ENCODE results near the gene TADA2B. TPM values are rescaled to one million over a fixed set of nuclear protein-coding genes. Genes with fewer than 3 reads are reported as not detected.

Gene TADA2B
- total RNA-seq, 1 experiment from 2014 or later, result 14.3 TPM

DNA sequence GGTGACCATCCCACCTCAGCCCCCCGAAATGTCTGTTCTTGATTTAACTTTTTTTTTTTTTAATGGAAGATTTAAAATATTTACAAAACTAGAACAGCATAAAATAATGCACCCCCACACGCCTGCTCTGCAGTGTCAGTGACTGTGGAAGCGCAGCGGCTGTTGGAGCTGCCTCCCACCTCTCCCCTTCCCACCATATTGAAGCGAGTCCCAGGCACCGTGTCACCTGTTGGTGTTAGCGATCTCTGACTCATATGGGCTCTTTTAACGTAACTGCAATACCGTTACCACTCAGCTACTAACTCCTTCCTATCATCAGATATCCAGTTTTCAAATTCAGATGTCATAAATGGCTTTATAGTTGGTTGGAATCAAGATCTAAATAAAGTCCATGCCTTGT, 17.1 kb upstream of the TADA2B start:
- H3K9me3 Mint-ChIP-seq, result no peaks in the 10 kb centered on the region
- ChIA-PET CTCF (no interaction called here), POLR2A (no interaction called here)
- TF ChIP-seq, protein P1, sequence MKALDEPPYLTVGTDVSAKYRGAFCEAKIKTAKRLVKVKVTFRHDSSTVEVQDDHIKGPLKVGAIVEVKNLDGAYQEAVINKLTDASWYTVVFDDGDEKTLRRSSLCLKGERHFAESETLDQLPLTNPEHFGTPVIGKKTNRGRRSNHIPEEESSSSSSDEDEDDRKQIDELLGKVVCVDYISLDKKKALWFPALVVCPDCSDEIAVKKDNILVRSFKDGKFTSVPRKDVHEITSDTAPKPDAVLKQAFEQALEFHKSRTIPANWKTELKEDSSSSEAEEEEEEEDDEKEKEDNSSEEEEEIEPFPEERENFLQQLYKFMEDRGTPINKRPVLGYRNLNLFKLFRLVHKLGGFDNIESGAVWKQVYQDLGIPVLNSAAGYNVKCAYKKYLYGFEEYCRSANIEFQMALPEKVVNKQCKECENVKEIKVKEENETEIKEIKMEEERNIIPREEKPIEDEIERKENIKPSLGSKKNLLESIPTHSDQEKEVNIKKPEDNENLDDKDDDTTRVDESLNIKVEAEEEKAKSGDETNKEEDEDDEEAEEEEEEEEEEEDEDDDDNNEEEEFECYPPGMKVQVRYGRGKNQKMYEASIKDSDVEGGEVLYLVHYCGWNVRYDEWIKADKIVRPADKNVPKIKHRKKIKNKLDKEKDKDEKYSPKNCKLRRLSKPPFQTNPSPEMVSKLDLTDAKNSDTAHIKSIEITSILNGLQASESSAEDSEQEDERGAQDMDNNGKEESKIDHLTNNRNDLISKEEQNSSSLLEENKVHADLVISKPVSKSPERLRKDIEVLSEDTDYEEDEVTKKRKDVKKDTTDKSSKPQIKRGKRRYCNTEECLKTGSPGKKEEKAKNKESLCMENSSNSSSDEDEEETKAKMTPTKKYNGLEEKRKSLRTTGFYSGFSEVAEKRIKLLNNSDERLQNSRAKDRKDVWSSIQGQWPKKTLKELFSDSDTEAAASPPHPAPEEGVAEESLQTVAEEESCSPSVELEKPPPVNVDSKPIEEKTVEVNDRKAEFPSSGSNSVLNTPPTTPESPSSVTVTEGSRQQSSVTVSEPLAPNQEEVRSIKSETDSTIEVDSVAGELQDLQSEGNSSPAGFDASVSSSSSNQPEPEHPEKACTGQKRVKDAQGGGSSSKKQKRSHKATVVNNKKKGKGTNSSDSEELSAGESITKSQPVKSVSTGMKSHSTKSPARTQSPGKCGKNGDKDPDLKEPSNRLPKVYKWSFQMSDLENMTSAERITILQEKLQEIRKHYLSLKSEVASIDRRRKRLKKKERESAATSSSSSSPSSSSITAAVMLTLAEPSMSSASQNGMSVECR (CRISPR knock-in tag; IDR thresholded peaks at IDR 0.05; ENCODE audit: borderline replicate concordance), result no peak
- TF ChIP-seq ZNF671 (CRISPR knock-in tag; IDR thresholded peaks at IDR 0.05) (no peak), ATF1 (CRISPR knock-in tag; IDR thresholded peaks at IDR 0.05) (no peak), IRF2 (CRISPR knock-in tag; IDR thresholded peaks at IDR 0.05; ENCODE audit: borderline replicate concordance, low read depth) (no peak), ZNF232 (CRISPR knock-in tag; IDR thresholded peaks at IDR 0.05) (no peak), GRHL2 (CRISPR knock-in tag; IDR thresholded peaks at IDR 0.05; ENCODE audit: insufficient replicate concordance, severe bottlenecking) (no peak), EMX1 (CRISPR knock-in tag; IDR thresholded peaks at IDR 0.05) (no peak), GTF2I (CRISPR knock-in tag; conservative IDR thresholded peaks at IDR 0.05) (no peak), NR3C1 (CRISPR knock-in tag; conservative IDR thresholded peaks at IDR 0.05; ENCODE audit: low read depth) (no peak)
- TF ChIP-seq, protein P2, sequence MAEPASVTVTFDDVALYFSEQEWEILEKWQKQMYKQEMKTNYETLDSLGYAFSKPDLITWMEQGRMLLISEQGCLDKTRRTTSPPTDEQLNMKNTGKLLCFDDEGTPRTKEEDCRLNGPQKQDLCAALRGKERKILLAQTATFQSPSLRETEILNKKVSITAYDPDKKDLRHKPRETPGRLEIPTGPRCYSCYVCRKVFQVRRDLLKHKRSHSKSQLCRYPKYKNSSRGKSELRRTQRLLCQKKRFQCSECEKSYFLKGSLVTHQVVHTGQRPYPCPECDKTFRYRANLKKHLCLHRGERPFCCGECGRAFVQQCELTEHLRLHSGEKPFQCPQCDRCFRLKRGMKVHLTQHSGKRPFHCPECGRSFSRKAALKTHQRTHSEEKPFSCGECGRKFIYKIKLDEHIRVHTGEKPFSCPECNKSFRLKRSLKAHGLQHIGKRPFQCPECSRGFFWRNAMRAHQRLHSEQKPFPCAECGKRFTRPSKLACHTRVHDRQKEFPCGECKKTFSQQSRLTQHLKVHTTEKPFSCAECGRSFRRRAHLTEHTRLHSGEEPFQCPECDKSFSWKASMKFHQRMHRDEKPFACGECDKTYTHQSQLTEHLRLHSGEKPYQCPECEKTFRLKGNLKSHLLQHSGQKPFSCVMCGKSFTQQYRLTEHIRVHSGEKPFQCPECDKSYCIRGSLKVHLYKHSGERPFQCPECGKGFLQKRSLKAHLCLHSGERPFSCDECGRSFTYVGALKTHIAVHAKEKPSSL (CRISPR knock-in tag; conservative IDR thresholded peaks at IDR 0.05), result no peak
- TF ChIP-seq, protein P3, sequence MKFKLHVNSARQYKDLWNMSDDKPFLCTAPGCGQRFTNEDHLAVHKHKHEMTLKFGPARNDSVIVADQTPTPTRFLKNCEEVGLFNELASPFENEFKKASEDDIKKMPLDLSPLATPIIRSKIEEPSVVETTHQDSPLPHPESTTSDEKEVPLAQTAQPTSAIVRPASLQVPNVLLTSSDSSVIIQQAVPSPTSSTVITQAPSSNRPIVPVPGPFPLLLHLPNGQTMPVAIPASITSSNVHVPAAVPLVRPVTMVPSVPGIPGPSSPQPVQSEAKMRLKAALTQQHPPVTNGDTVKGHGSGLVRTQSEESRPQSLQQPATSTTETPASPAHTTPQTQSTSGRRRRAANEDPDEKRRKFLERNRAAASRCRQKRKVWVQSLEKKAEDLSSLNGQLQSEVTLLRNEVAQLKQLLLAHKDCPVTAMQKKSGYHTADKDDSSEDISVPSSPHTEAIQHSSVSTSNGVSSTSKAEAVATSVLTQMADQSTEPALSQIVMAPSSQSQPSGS (CRISPR knock-in tag; IDR thresholded peaks at IDR 0.05; ENCODE audit: borderline replicate concordance, low read depth), result no peak
- TF ChIP-seq, protein P4, sequence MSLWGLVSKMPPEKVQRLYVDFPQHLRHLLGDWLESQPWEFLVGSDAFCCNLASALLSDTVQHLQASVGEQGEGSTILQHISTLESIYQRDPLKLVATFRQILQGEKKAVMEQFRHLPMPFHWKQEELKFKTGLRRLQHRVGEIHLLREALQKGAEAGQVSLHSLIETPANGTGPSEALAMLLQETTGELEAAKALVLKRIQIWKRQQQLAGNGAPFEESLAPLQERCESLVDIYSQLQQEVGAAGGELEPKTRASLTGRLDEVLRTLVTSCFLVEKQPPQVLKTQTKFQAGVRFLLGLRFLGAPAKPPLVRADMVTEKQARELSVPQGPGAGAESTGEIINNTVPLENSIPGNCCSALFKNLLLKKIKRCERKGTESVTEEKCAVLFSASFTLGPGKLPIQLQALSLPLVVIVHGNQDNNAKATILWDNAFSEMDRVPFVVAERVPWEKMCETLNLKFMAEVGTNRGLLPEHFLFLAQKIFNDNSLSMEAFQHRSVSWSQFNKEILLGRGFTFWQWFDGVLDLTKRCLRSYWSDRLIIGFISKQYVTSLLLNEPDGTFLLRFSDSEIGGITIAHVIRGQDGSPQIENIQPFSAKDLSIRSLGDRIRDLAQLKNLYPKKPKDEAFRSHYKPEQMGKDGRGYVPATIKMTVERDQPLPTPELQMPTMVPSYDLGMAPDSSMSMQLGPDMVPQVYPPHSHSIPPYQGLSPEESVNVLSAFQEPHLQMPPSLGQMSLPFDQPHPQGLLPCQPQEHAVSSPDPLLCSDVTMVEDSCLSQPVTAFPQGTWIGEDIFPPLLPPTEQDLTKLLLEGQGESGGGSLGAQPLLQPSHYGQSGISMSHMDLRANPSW (CRISPR knock-in tag; conservative IDR thresholded peaks at IDR 0.05; ENCODE audit: low read depth), result no peak
- peaks cover 14% of the 10 kb centered on the region for H3K4me1 Mint-ChIP-seq
- no peak overlapping the region for H3K4me3 Mint-ChIP-seq
- H3K27ac Mint-ChIP-seq, result peak overlapping the region; percentile 72; the same call in 1 of the 2 replicates
- ATAC-seq, result no peak
- no peak for DNase-seq (ENCODE audit: low spot score)
- H3K36me3 Mint-ChIP-seq, result peaks cover 42% of the 10 kb centered on the region
- H3K27me3 Mint-ChIP-seq (ENCODE audit: low read depth), result no peaks in the 10 kb centered on the region

DNA sequence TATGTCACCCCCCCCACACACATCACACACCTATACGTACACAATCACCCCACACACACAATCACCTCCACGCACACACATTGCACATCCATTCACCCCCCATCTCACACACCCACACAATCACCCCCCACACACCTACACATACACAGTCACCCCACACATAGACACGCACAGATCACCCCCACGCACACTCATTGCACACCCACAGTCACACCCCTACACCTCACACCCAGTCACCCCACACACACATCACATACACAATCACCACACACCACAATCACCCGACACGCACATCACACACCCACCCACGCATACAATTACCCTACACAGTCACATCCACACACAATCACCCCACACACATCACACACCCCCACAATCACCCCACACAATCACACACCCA, 15.9 kb upstream of the TADA2B start:
- ChIA-PET CTCF (no interaction called here), POLR2A (no interaction called here)
- Mint-ChIP-seq H3K27ac (no peak overlapping the region), H3K36me3 (peaks cover 48% of the 10 kb centered on the region), H3K9me3 (no peaks in the 10 kb centered on the region), H3K4me1 (peaks cover 14% of the 10 kb centered on the region), H3K27me3 (ENCODE audit: low read depth) (no peaks in the 10 kb centered on the region), H3K4me3 (no peak overlapping the region)
- DNase-seq (ENCODE audit: low spot score) (no peak), ATAC-seq (no peak)
- TF ChIP-seq, protein P5, sequence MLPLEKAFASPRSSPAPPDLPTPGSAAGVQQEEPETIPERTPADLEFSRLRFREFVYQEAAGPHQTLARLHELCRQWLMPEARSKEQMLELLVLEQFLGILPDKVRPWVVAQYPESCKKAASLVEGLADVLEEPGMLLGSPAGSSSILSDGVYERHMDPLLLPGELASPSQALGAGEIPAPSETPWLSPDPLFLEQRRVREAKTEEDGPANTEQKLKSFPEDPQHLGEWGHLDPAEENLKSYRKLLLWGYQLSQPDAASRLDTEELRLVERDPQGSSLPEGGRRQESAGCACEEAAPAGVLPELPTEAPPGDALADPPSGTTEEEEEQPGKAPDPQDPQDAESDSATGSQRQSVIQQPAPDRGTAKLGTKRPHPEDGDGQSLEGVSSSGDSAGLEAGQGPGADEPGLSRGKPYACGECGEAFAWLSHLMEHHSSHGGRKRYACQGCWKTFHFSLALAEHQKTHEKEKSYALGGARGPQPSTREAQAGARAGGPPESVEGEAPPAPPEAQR (CRISPR knock-in tag; IDR thresholded peaks at IDR 0.05), result no peak
- TF ChIP-seq CBFB (CRISPR knock-in tag; IDR thresholded peaks at IDR 0.05; ENCODE audit: low read depth) (no peak), CREB1 (CRISPR knock-in tag; IDR thresholded peaks at IDR 0.05) (no peak), ZNF671 (CRISPR knock-in tag; IDR thresholded peaks at IDR 0.05) (no peak)
- TF ChIP-seq, protein P6, sequence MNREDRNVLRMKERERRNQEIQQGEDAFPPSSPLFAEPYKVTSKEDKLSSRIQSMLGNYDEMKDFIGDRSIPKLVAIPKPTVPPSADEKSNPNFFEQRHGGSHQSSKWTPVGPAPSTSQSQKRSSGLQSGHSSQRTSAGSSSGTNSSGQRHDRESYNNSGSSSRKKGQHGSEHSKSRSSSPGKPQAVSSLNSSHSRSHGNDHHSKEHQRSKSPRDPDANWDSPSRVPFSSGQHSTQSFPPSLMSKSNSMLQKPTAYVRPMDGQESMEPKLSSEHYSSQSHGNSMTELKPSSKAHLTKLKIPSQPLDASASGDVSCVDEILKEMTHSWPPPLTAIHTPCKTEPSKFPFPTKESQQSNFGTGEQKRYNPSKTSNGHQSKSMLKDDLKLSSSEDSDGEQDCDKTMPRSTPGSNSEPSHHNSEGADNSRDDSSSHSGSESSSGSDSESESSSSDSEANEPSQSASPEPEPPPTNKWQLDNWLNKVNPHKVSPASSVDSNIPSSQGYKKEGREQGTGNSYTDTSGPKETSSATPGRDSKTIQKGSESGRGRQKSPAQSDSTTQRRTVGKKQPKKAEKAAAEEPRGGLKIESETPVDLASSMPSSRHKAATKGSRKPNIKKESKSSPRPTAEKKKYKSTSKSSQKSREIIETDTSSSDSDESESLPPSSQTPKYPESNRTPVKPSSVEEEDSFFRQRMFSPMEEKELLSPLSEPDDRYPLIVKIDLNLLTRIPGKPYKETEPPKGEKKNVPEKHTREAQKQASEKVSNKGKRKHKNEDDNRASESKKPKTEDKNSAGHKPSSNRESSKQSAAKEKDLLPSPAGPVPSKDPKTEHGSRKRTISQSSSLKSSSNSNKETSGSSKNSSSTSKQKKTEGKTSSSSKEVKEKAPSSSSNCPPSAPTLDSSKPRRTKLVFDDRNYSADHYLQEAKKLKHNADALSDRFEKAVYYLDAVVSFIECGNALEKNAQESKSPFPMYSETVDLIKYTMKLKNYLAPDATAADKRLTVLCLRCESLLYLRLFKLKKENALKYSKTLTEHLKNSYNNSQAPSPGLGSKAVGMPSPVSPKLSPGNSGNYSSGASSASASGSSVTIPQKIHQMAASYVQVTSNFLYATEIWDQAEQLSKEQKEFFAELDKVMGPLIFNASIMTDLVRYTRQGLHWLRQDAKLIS (CRISPR knock-in tag; IDR thresholded peaks at IDR 0.05; ENCODE audit: borderline replicate concordance), result no peak
- TF ChIP-seq, protein P2 (CRISPR knock-in tag; conservative IDR thresholded peaks at IDR 0.05), result no peak

Measured in WTC11 (cell line).